Measurements from ENCODE around the gene YBEY.

DNA sequence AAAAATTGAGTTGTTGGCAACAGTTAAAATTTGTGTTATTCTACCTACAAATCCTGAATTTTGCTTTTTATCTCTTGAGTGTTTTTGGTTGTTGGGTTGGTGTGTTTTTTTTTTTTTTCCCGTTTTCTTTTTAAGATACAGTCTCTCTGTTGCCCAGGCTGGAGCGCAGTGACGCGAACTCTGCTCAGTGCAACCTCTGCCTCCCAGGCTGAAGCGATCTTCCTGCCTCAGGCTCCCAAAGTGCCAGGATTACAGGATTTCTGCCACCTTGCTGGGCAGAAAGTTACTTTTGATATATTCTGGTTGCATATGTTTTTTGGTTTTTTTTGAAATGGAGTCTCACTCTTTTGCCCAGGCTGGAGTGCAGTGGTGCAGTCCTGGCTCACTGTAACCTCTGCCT is 42.0 kb downstream of the YBEY start:
- TF ChIP-seq, protein P1, sequence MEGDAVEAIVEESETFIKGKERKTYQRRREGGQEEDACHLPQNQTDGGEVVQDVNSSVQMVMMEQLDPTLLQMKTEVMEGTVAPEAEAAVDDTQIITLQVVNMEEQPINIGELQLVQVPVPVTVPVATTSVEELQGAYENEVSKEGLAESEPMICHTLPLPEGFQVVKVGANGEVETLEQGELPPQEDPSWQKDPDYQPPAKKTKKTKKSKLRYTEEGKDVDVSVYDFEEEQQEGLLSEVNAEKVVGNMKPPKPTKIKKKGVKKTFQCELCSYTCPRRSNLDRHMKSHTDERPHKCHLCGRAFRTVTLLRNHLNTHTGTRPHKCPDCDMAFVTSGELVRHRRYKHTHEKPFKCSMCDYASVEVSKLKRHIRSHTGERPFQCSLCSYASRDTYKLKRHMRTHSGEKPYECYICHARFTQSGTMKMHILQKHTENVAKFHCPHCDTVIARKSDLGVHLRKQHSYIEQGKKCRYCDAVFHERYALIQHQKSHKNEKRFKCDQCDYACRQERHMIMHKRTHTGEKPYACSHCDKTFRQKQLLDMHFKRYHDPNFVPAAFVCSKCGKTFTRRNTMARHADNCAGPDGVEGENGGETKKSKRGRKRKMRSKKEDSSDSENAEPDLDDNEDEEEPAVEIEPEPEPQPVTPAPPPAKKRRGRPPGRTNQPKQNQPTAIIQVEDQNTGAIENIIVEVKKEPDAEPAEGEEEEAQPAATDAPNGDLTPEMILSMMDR (conservative IDR thresholded peaks at IDR 0.05 in 1 of 2, IDR thresholded peaks at IDR 0.05 in 1 of 2; ENCODE audit: extremely low read depth in 1 of 2, insufficient read depth in 1 of 2, low read depth in 1 of 2, low read length in 2 of 2) = no peak
- no peak for TF ChIP-seq EZH2 (IDR thresholded peaks at IDR 0.05; ENCODE audit: borderline replicate concordance, low read length)
